OCI-LY3 (cell line): Measurements from ENCODE around the gene EHF.

ENCODE experiments used
- H2AFZ ChIP-seq: fragments of 200-600, 300-600 bp; shearing (Covaris generic); 2 replicates; pipeline ENCODE4 v1.6.0; 2014; ENCODE audit warnings: antibody characterized with exemption, low read depth, low read length
- H3K27ac ChIP-seq: fragments of 200-600, 300-600 bp; sonication (generic); 2 replicates; pipeline ENCODE4 v1.5.1; 2014; ENCODE audit warnings: mild to moderate bottlenecking, low read length, moderate library complexity, mixed read lengths
- H3K27me3 ChIP-seq: fragments of 200-600, 300-600 bp; sonication (generic); 2 replicates; pipeline ENCODE4 v1.6.1; 2014; ENCODE audit warnings: low read depth, low read length, mixed read lengths
- H3K36me3 ChIP-seq: fragments of 200-600, 300-600 bp; sonication (generic); replicated peaks from 2 replicates; pipeline ENCODE3; 2014; ENCODE audit warnings: low read depth, low read length, mixed read lengths
- H3K4me1 ChIP-seq: fragments of 300-600, 200-600 bp; sonication (generic); 2 replicates; pipeline ENCODE4 v1.6.1; 2014; ENCODE audit warnings: low read length, mixed read lengths
- H3K4me2 ChIP-seq: fragments of 200-600, 300-600 bp; sonication (generic); 2 replicates; pipeline ENCODE4 v1.6.1; 2014; ENCODE audit warnings: low read length, mixed read lengths
- H3K4me3 ChIP-seq: fragments of 300-600, 200-600 bp; sonication (generic); 2 replicates; pipeline ENCODE4 v1.5.1; 2014; ENCODE audit warnings: antibody characterized with exemption, mild to moderate bottlenecking, low read length, moderate library complexity
- H3K79me2 ChIP-seq: fragments of 300-600, 200-600 bp; shearing (Covaris generic); 2 replicates; pipeline ENCODE4 v1.6.1; 2014; ENCODE audit warnings: mild to moderate bottlenecking, low read length, mixed read lengths
- H3K9ac ChIP-seq: fragments of 300-600, 200-600 bp; shearing (Covaris generic); 2 replicates; pipeline ENCODE4 v1.6.0; 2014; ENCODE audit warnings: mild to moderate bottlenecking, low read length, moderate library complexity
- H3K9me3 ChIP-seq: fragments of 200-600, 300-600 bp; shearing (Covaris generic); 2 replicates; pipeline ENCODE4 v1.6.1; 2014; ENCODE audit warnings: low read length, mixed read lengths; ENCODE audit not compliant: insufficient read depth
- H4K20me1 ChIP-seq: fragments of 200-600, 300-600 bp; sonication (generic); 2 replicates; pipeline ENCODE4 v1.6.1; 2016; ENCODE audit warnings: low read length, mixed read lengths; ENCODE audit not compliant: insufficient read depth
- CTCF ChIP-seq: fragments of 200-600, 300-600 bp; sonication (generic); IDR thresholded peaks from 2 replicates; pipeline ENCODE4 v1.5.1; 2014; ENCODE audit warnings: antibody characterized with exemption, low read length, low read depth
- EZH2phosphoT487 ChIP-seq: fragments of 200-600 bp; shearing (Covaris generic); IDR thresholded peaks from 2 replicates; pipeline ENCODE4 v1.6.1; 2018; ENCODE audit warnings: antibody characterized with exemption, mixed run types, low read depth

The EHF gene

GRCh38 chr11:34609850-34610249, 11.0 kb upstream of the EHF start:
- no peak overlapping the region for H3K4me3 ChIP-seq
- H3K27ac ChIP-seq = no peak overlapping the region
- no peaks in the 10 kb centered on the region for H4K20me1 ChIP-seq
- H2AFZ ChIP-seq = no peak overlapping the region
- peaks cover 44% of the 10 kb centered on the region for H3K4me1 ChIP-seq
- no peak overlapping the region for H3K9ac ChIP-seq
- H3K27me3 ChIP-seq = 0 out of 2 replicates have a peak, but pooled peaks cover 3% of the 10 kb centered on the region
- no peaks in the 10 kb centered on the region for H3K79me2 ChIP-seq
- TF ChIP-seq EZH2phosphoT487 (no peak), CTCF (no peak)
- H3K36me3 ChIP-seq = no peaks in the 10 kb centered on the region
- no peaks in the 10 kb centered on the region for H3K9me3 ChIP-seq
- H3K4me2 ChIP-seq = no peak overlapping the region

- TF ChIP-seq EZH2phosphoT487 (no peak), CTCF (no peak)
- Histone ChIP-seq H3K27me3 (0 out of 2 replicates have a peak, but pooled peaks cover 3% of the 10 kb centered on the region), H3K27ac (no peak overlapping the region), H2AFZ (no peak overlapping the region), H3K4me2 (no peak overlapping the region), H3K79me2 (no peaks in the 10 kb centered on the region), H4K20me1 (no peaks in the 10 kb centered on the region), H3K9me3 (no peaks in the 10 kb centered on the region), H3K9ac (no peak overlapping the region), H3K36me3 (no peaks in the 10 kb centered on the region), H3K4me1 (peaks cover 49% of the 10 kb centered on the region), H3K4me3 (no peak overlapping the region)
These were observed 10.4 kb upstream of the EHF start for GRCh38 chr11:34610324-34611041.

GRCh38 chr11:34613015-34613414, 7.9 kb upstream of the EHF start:
- no peak for TF ChIP-seq EZH2phosphoT487
- no peak for TF ChIP-seq CTCF
- peak overlapping the region; percentile 92 for H3K27ac ChIP-seq

GRCh38 chr11:34613552-34614056, 7.3 kb upstream of the EHF start:
- Histone ChIP-seq H3K4me1 (peaks cover 43% of the 10 kb centered on the region), H3K9ac (peak overlapping the region; percentile 43; the same call in 1 of the 2 replicates), H3K27ac (peak overlapping the region; percentile 92), H3K36me3 (no peaks in the 10 kb centered on the region), H3K4me3 (peak overlapping the region; percentile 55), H2AFZ (no peak overlapping the region), H3K27me3 (0 out of 2 replicates have a peak, but pooled peaks cover 3% of the 10 kb centered on the region), H3K9me3 (no peaks in the 10 kb centered on the region), H3K4me2 (peak overlapping the region; percentile 79), H3K79me2 (no peaks in the 10 kb centered on the region), H4K20me1 (no peaks in the 10 kb centered on the region)
- TF ChIP-seq CTCF = no peak
- no peak for TF ChIP-seq EZH2phosphoT487

More at GRCh38 chr11:34613015-34613414, 7.9 kb upstream of the EHF start:
- no peaks in the 10 kb centered on the region for H3K79me2 ChIP-seq
- peak overlapping the region; percentile 55 for H3K4me3 ChIP-seq
- H3K36me3 ChIP-seq = no peaks in the 10 kb centered on the region
- 0 out of 2 replicates have a peak, but pooled peaks cover 3% of the 10 kb centered on the region for H3K27me3 ChIP-seq
- H2AFZ ChIP-seq = no peak overlapping the region
- peaks cover 43% of the 10 kb centered on the region for H3K4me1 ChIP-seq
- H4K20me1 ChIP-seq = no peaks in the 10 kb centered on the region
- H3K9me3 ChIP-seq = no peaks in the 10 kb centered on the region
- H3K9ac ChIP-seq = peak overlapping the region; percentile 39; the same call in 1 of the 2 replicates
- peak overlapping the region; percentile 79 for H3K4me2 ChIP-seq
